HG02973 (cell line): Measurements from ENCODE around the gene TCERG1L.
"Not testable (repeated sequence)": the region's sequence is repeated elsewhere in the genome, so short reads cannot be mapped to it uniquely, and the experiment has no call there.

Experiments used
- ATAC-seq: cut with Tn5 transposase; IDR thresholded peaks from one replicate; pipeline ENCODE4 v1.9.1; 2021; ENCODE audit warnings: moderate library complexity; ENCODE audit not compliant: unreplicated experiment

The TCERG1L gene

GRCh38 chr10:131111471-131112080, 199.9 kb downstream of the TCERG1L start:
- no peak for ATAC-seq

GRCh38 chr10:131111007-131111406, 200.5 kb downstream of the TCERG1L start:
- no peak for ATAC-seq

- ATAC-seq, result no peak
These were observed 201.2 kb downstream of the TCERG1L start for GRCh38 chr10:131110241-131110783.

GRCh38 chr10:131109726-131110125, 201.8 kb downstream of the TCERG1L start:
- ATAC-seq, result no peak

GRCh38 chr10:131109291-131109690, 202.2 kb downstream of the TCERG1L start:
- no peak for ATAC-seq

GRCh38 chr10:131107970-131108369, 203.6 kb downstream of the TCERG1L start:
- ATAC-seq, result no peak

- no peak for ATAC-seq
These were observed 208.8 kb downstream of the TCERG1L start for GRCh38 chr10:131102676-131103075.

- no peak for ATAC-seq
These were observed 209.4 kb downstream of the TCERG1L start for GRCh38 chr10:131102147-131102546.

GRCh38 chr10:131100418-131101410, 210.8 kb downstream of the TCERG1L start:
- ATAC-seq, result not testable (repeated sequence)

GRCh38 chr10:131099028-131099726, 212.3 kb downstream of the TCERG1L start:
- ATAC-seq, result no peak

- no peak for ATAC-seq
These were observed 213.0 kb downstream of the TCERG1L start for GRCh38 chr10:131098416-131098952.

GRCh38 chr10:131096031-131096430, 215.5 kb downstream of the TCERG1L start:
- ATAC-seq, result no peak

- ATAC-seq, result no peak
These were observed 216.3 kb downstream of the TCERG1L start for GRCh38 chr10:131095313-131095580.

GRCh38 chr10:131094527-131095312, 216.8 kb downstream of the TCERG1L start:
- no peak for ATAC-seq

GRCh38 chr10:131093795-131094366, 217.6 kb downstream of the TCERG1L start:
- no peak for ATAC-seq

GRCh38 chr10:131093346-131093745, 218.2 kb downstream of the TCERG1L start:
- no peak for ATAC-seq

- ATAC-seq, result no peak
These were observed 218.6 kb downstream of the TCERG1L start for GRCh38 chr10:131092876-131093275.

GRCh38 chr10:131092386-131092785, 219.1 kb downstream of the TCERG1L start:
- no peak for ATAC-seq

GRCh38 chr10:131091682-131092081, 219.8 kb downstream of the TCERG1L start:
- no peak for ATAC-seq
